Nephron (organoid): ENCODE results near the gene MEP1A.

Source experiments
- H3K27ac Mint-ChIP-seq, 3 experiments: 2 replicates each; pipeline ENCODE4 v1.8.0; 2020; ENCODE audit warnings: mixed read lengths in 3 of 3, mild to moderate bottlenecking in 2 of 3, moderate library complexity in 1 of 3
- H3K27me3 Mint-ChIP-seq: 2 replicates; pipeline ENCODE4 v1.8.0; 2021; ENCODE audit warnings: low read depth, mild to moderate bottlenecking, moderate library complexity, mixed read lengths
- H3K36me3 Mint-ChIP-seq: 2 replicates; pipeline ENCODE4 v1.8.0; 2020; ENCODE audit warnings: low read depth, mixed read lengths
- H3K4me1 Mint-ChIP-seq: 2 replicates; pipeline ENCODE4 v1.8.0; 2020; ENCODE audit warnings: mixed read lengths
- H3K4me3 Mint-ChIP-seq, 3 experiments: 2 replicates each; pipeline ENCODE4 v1.8.0; 2020; ENCODE audit warnings: mild to moderate bottlenecking in 3 of 3, mixed read lengths in 3 of 3, moderate library complexity in 2 of 3
- H3K9me3 Mint-ChIP-seq: 2 replicates; pipeline ENCODE4 v1.8.0; 2020; ENCODE audit warnings: mixed read lengths
- CTCF ChIP-seq, 3 experiments: fragments of 200-600 bp; sonication (generic); IDR thresholded peaks; one replicate each; pipeline ENCODE4 v1.5.0; 2021; ENCODE audit warnings: antibody characterized with exemption in 3 of 3; ENCODE audit not compliant: unreplicated experiment in 3 of 3

The MEP1A gene

GRCh38 chr6:46781478-46782378, 11.5 kb upstream of the MEP1A start:
- H3K4me1 Mint-ChIP-seq, result no peaks in the 10 kb centered on the region
- no peak overlapping the region for H3K4me3 Mint-ChIP-seq
- no peaks in the 10 kb centered on the region for H3K36me3 Mint-ChIP-seq
- no peaks in the 10 kb centered on the region for H3K27me3 Mint-ChIP-seq
- H3K9me3 Mint-ChIP-seq, result no peaks in the 10 kb centered on the region
- TF ChIP-seq CTCF (IDR thresholded peaks at IDR 0.05; ENCODE audit: unreplicated experiment in 3 of 3), result peak; percentile 78 to 83 (median 80)
- H3K27ac Mint-ChIP-seq, result no peak overlapping the region

- Mint-ChIP-seq H3K4me1 (no peaks in the 10 kb centered on the region), H3K4me3 (no peak overlapping the region), H3K9me3 (no peaks in the 10 kb centered on the region), H3K27ac (no peak overlapping the region), H3K27me3 (no peaks in the 10 kb centered on the region), H3K36me3 (no peaks in the 10 kb centered on the region)
- no peak for TF ChIP-seq CTCF (IDR thresholded peaks at IDR 0.05; ENCODE audit: unreplicated experiment in 3 of 3)
These were observed 8.7 kb upstream of the MEP1A start for GRCh38 chr6:46784535-46784934.

GRCh38 chr6:46787871-46788540, 5.2 kb upstream of the MEP1A start:
- Mint-ChIP-seq H3K27me3 (no peaks in the 10 kb centered on the region), H3K36me3 (no peaks in the 10 kb centered on the region), H3K9me3 (no peaks in the 10 kb centered on the region), H3K4me1 (no peaks in the 10 kb centered on the region), H3K4me3 (no peak overlapping the region), H3K27ac (no peak overlapping the region)
- no peak for TF ChIP-seq CTCF (IDR thresholded peaks at IDR 0.05; ENCODE audit: unreplicated experiment in 3 of 3)

DNA sequence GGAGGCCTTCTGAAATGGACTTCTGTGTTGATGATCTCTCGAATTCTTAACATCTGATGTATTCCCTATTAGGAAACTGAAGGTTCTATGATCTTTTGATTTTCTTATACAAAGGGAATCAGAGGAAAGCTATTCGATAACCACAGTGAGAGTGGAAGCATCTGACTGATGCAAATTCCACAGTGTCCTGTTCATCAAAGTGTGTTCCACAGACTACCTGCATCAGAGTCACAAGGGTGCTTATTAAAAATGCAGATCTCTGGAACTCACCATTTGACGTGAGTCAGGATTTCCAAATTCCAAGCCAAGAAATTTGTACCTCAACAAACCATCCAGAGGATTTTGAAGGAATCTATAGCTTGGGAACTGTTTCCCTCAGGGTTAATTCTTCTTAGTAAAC, 4.4 kb upstream of the MEP1A start:
- no peaks in the 10 kb centered on the region for H3K36me3 Mint-ChIP-seq
- H3K4me3 Mint-ChIP-seq, result no peak overlapping the region
- TF ChIP-seq CTCF (IDR thresholded peaks at IDR 0.05; ENCODE audit: unreplicated experiment in 3 of 3), result no peak
- H3K27ac Mint-ChIP-seq, result no peak overlapping the region
- no peaks in the 10 kb centered on the region for H3K9me3 Mint-ChIP-seq
- no peaks in the 10 kb centered on the region for H3K4me1 Mint-ChIP-seq
- no peaks in the 10 kb centered on the region for H3K27me3 Mint-ChIP-seq

- Mint-ChIP-seq H3K27ac (no peak overlapping the region), H3K9me3 (no peaks in the 10 kb centered on the region), H3K4me3 (no peak overlapping the region), H3K27me3 (no peaks in the 10 kb centered on the region), H3K4me1 (no peaks in the 10 kb centered on the region), H3K36me3 (no peaks in the 10 kb centered on the region)
- no peak for TF ChIP-seq CTCF (IDR thresholded peaks at IDR 0.05; ENCODE audit: unreplicated experiment in 3 of 3)
These were observed 3.5 kb upstream of the MEP1A start for GRCh38 chr6:46789434-46790354.
